Activated CD8-positive, alpha-beta memory T cell treated with anti-CD3 and anti-CD28 coated beads, Interleukin-2, amount 50 U/mL, for 24 hours (primary cell): Measurements from ENCODE around the gene CLDN12.
A peak's percentile ranks its signal among the peaks of the same experiment; 100 is the strongest.

Experiments used
- DNase-seq: peaks from one replicate; pipeline ENCODE4 v3.0.0-alpha.2; 2020; ENCODE audit errors: extremely low read depth

CLDN12 gene

DNA sequence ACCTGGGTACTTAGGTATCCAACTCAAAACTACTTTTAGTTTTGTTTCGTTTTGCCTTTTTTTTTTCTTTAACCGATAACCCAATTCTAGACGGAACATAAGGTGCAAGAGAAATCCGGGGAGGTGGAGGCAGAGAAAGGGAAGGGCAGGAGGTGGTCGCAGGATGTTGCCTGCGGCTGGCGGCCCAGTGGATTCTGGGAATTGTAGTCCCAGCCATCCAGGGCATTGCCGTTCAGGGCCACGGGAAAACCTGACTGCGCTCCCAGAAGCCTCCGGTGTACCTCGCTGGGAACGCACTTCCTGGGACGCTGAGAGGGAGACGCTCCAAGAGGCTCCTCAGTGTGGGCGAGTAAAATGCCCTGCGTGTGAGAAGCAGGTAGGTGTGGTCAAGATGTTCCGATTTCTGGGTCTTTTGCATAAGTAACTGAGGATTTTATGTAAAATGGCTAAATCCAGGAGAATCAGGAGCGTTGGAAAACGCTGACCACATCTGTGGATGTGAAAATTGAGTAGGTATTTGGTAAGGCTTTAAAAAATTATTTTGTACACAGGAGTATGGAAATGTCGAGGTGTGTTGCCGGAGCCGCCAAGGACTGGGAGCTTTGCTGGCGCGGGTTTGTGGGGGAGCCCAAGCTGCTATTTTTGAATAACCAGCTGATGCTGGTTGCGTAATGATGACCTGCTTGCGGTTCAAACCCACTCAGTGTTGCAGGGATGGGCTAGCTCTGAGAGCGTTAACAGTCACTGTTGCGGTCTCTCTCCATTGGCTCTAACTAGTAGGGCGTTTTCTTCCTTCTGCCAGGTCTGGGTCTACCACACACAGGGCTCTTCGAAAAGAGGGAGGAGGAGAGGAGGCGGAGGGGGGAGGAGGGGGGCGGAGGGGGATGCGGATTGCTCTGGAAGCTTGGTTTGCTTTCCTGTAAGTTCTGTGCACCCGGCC, at the start of gene CLDN12:
Gene CLDN12 (plus strand): TSS at position 288 of the 940 bp plus-strand sequence. CDS start 9,216 bp downstream, outside the sequence.
- peak; percentile 51 for DNase-seq

DNA sequence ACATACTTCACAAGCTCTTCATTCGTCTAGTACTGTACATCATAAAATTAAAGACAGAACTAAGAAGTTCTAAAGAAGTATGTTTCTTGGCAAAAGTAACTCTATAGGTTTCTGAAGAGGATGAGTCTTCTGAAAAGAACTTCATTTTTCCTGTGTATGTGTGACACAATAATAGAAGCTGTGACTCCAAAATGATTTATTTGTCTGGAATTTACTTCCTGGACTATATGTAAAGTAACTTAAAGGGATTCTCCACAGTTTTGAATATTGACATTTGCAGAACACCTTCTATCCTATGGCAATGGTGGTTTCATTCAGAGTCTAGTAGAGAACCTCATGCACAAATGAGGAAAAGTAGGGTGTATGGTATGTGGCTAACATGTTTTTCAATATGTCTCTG, 19.8 kb upstream of the CLDN12 start:
- no peak for DNase-seq

DNA sequence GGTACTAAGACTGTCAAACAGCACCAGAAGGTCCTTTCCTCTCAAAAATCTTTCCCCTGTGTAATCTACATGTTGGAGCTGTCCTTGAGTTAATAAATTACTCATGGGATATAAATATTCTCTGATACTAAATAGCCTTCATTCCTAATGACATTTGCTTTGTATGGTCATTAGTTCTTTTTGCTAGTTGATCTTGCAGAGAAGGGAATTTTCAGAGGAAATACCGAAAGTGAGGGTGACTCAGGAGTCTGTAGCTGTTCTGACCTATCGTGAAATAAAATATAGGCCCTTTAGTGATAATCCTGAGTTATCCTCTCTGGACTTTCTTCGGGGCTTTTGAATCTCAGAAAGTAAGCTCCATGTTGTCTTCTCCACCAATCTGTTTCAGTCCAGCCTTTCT, 19.4 kb upstream of the CLDN12 start:
- no peak for DNase-seq

DNA sequence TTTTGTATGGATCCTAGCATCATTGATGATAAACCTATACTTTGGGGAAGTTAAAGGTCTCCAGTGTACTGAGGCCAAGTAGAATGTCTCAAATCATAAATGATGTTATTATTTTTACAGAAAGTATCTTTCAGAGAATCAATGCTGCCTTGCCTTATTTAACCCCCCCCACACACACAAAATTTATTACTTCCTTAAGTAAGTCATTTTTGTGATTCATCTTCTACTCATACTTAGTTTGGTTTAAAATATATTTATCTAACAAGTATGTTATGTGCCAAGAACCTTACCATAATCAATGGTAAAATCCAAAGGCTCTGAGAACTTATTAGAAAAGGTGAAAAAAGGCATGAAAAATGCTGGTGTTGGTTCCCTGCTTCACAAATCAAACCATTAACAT, 18.8 kb upstream of the CLDN12 start:
- DNase-seq, result no peak

DNA sequence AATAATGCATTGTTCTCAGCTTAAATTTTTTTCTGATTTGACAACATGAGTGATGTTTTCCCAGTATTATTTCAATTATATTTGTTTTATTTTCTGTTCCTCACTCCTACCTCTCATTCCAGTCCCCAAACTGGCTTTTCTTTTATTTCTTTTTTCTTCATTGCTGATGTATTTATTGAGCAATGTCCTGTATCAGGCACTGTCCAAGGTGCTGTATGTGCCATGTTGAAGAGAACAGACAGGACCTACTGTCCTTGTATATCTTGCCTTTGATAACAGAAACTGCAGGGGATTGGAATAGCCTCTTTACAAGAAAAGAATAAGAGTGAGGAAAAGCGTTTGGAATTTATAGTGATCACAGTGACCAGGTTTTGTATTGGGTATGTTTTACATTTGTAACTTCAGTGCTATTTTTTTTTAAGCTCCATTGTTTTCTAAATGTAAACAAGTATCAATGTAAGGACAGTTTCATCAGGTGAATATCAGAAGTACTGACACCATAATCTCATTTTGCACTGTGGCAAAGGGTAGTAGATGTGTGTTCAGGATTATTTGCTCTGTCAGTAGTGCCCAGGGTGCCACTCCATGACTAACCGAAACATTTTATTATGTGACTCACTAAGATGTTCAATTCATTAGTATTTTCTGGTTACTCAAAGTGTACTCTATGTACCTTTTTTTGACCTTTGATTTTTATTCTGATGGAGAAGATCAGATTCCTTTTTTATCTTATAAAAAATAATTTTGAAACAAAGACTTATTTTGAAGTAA, 15.6 kb upstream of the CLDN12 start:
- no peak for DNase-seq

DNA sequence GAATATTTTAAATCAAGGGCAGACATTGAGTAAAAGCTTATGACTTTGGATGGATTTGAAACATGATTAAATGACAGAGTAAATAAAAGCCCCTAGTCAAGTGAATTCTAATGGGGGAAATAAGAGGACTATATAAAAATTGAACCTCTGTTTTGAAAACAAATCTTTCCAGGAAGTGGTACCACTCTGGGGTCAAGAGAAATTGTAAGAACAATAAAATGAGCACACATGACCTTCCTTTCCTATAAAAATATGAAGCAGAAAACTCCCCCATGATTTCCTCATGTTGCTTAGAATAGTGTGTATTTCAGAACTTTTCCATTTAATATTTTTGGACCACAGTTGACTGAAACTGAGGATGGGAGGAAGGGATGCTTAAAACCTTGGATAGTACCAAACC, 12.3 kb upstream of the CLDN12 start:
- DNase-seq, result no peak

DNA sequence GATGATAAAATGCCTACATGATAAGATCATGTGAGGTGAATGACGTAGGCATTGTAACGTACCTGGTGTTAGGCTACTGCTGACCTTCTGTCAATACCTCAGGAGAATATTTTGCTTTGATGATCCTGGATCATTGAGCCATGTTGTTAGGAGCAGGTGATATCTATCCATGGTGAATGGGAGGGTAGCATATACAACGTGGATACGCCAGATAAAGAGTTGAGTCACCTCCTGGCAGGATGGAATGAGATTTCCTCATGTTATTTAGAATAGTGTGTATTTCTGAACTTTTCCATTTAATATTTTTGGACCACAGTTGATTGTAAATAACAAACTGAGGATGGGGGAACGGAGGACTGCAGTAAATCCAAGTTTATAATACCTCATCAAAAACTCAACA, 11.8 kb upstream of the CLDN12 start:
- no peak for DNase-seq

DNA sequence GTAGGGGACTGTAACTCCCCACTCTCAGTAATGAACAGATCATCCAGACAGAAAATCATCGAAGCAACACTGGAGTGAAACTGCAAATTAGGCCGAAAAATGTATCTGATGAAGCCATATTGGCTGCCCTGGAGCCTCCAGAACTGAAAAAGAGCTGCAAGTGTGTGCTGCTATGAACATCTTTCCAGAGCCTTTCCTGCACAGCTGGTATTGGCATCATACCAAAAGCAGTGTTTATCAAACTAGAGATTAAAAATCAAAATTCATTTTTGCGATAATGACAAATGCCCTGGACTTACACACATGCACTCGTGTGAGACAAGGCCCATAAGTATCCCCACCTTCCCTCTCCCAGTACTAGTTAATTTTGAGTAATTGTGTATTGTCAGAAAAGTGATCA, 6.8 kb upstream of the CLDN12 start:
- DNase-seq, result no peak

DNA sequence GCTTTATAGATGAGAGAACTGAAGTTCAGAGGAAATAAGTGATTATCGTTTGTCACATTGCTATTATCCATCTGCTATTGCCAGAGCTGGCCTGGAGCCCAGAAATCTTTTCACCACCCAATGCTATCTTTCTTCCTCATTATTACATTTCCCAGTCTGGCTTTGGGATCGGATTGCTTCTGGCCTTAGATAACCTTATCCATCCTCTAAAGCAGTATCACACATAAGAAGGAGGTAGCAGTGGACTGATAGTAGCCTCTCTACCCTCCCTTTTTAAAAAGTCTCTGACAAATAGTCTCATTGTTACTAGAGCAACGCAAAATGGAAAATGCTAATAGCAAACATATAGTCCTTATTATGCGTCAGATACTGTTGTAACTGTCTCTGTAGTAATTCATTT, 1.3 kb upstream of the CLDN12 start:
- DNase-seq, result no peak

DNA sequence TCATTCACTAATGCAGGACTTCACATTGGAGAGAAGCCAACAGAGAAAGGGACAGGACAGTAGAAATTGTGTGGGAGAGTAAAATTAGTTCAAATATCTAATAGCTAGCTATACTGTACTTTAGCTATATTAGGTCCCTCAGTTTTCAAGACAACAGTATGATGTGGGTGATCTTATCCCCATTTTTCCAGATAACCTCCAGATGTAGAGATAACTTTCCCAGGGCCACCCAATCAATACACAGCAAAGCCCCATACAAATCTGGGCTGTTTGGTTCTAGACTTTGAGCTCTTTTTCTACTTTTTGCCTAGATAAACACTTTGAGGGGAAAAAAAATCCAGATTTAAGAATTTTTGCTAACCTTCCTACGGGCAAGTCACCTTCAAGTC, 482 bp upstream of the CLDN12 start:
- no peak for DNase-seq

DNA sequence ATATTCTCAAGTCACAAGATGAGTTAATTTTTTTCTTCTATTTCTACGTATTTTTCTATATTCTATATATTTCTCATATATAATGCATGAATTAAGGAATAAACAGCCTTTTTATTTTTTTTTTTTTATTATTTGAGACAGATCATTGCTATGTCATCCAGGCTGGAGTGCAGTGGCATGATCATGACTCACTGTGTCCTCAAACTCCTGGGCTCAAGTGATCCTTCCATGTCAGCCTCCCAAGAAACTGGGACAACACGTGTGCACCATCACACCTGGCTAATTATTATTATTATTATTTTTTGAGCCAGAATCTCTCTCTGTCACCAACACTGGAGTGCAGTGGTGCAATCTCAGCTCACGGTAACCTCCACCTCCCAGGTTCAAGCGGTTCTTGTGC, 1.5 kb downstream of the CLDN12 start:
- DNase-seq, result no peak

DNA sequence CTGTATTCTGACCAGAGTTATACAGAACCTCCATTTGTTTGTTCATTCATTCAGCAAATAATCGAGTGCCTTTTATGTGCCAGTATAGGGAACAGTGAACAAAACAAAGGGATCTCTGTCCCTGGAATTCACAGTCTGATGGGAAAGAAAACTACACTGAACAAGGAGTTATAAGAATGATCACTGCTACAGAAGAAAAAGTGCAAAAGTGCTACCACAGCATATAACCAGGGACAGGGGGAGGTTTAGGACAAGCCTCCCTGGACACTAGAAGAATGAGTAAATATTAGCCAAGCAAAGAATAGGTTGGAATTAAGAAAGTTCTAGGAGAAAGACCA, 4.2 kb downstream of the CLDN12 start:
- DNase-seq, result no peak

DNA sequence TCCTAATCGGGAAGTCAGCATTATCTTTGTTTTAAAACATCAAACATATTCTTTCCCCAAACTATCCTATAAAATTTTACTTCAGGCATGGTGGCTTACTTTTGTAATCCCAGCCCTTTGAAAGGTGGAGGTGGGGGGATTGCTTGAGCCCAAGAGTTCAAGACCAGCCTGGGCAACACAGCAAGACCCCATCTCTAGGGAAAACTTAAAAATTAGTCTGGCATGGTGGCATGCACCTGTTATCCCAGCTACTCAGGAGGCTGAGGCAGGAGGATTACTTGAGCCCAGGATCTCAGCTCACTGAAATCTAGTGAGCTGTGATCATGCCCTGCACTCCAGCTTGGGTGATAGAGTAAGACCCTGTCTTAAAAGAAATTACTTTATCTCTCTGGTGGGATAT, 4.9 kb downstream of the CLDN12 start:
- no peak for DNase-seq

DNA sequence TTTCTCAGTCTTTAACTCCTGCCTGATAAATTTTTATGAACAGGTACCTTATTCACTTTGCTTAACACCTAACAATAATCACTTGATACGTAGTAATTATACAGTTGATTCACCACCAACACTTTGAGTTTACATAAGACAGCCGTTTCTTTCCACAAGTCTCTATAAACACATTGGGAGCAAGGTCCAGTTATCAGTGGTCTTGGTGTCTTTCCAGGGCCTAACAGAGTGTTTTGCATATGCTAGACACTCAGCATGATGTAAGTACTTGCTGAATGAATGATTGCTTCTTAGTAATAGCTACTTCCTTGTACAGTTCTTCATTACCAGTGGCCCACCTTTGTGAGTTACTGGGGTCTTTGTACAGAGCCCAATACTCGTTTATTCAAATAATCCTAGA, 6.4 kb downstream of the CLDN12 start:
- DNase-seq, result no peak

DNA sequence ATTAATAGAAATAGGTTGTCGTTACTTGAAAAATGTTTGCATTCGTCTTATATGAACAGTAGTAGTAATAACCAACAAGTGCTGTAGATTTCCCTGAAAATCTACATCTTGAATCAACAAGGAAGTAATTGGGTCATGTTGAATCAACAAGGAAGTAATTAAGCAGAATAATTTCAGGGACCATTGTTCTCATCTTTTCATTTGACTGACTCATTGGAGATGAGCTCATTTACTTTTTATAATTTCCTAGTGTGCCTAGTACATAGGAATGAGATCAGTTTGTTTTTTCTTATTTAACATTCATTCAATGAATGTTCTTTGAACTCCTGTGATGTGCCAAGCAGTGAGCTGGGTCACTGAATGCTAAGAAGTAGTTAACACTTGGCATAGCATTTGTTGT, 8.2 kb downstream of the CLDN12 start:
- no peak for DNase-seq

DNA sequence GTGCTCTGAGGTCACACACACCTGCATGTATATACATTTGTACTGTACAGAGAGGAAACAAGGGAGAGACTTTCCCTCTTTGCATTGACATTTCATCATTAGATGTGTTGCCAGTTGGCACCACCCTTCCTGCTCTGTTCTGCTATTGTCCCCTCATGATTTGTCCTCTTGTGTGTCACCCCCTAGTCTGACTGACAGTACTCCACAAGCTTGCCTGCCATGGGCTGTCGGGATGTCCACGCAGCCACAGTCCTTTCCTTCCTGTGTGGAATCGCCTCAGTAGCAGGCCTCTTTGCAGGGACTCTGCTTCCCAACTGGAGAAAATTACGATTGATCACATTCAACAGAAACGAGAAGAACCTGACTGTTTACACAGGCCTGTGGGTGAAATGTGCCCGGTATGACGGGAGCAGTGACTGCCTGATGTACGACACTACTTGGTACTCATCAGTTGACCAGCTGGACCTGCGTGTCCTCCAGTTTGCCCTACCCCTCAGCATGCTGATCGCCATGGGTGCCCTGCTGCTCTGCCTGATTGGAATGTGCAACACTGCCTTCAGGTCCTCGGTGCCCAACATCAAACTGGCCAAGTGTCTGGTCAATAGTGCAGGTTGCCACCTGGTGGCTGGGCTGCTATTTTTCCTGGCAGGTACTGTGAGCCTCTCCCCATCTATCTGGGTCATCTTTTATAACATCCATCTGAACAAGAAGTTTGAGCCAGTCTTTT, 9.4 kb downstream of the CLDN12 start:
- no peak for DNase-seq

DNA sequence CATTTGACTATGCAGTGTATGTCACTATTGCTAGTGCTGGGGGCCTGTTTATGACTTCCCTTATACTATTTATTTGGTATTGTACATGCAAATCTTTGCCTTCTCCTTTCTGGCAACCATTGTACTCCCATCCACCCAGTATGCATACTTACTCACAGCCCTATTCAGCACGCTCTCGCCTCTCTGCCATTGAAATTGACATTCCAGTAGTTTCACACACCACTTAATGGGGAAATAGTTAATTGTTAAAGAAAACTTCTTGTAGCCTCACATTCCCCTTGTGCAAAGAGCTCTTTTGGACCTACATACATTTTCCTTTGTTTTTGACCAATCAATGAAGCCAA, 9.9 kb downstream of the CLDN12 start:
- DNase-seq, result no peak

DNA sequence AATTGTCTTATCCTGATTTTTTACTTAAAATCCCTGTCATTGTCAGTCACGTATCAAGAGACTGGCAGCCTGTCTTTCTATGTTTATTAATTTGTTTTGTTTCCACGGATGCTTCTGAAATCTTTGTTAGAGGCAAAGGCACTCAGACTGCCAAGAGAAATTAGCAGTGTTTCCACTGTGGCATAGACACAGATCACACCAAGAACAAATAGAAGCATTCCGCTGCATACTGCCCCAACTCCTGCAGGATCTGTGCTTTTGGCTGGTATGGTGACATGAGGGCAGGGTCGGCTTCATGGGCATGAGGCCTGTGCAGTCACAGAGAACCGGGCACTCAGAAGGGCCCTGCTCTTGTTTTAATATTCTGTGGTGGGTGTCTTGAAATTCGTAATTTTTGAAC, 18.4 kb downstream of the CLDN12 start:
- no peak for DNase-seq

DNA sequence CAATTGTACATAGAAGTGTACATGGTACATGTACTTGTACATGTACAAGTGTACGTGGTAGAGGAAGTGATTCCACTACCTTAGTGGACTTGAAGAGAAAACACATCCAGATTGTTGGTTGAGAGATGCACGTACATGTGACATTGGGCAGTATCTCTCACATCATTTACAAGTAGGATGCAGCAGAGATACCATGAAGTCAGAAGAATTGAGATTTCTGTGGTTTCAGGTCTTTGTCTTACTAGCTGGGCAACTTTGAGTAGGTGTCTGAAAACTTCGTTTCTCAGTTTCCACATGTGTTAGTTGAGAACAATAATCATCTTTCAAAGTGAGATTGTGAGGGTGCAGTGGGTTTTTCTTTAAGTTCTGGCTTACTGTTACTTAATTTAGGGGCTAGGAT, 21.5 kb downstream of the CLDN12 start:
- DNase-seq, result no peak

DNA sequence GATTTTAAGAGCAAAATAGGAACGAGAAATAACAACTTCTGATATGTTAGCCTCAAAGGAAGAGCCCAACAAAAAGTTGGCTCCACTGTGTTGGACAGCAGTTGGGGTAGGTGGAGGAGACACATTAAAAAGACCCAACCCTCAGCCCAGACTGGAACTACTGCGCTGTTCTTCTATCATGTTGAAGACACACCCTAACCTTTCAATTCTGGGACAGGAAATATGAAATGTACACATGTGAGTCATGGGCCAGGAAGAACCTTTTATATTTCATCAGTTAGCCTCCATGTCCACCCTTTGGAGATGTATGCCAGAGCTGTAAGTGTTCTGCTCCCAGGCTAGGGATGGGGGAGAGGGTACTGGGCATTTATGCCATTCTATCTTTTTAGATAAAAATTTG, 22.1 kb downstream of the CLDN12 start:
- DNase-seq, result no peak

DNA sequence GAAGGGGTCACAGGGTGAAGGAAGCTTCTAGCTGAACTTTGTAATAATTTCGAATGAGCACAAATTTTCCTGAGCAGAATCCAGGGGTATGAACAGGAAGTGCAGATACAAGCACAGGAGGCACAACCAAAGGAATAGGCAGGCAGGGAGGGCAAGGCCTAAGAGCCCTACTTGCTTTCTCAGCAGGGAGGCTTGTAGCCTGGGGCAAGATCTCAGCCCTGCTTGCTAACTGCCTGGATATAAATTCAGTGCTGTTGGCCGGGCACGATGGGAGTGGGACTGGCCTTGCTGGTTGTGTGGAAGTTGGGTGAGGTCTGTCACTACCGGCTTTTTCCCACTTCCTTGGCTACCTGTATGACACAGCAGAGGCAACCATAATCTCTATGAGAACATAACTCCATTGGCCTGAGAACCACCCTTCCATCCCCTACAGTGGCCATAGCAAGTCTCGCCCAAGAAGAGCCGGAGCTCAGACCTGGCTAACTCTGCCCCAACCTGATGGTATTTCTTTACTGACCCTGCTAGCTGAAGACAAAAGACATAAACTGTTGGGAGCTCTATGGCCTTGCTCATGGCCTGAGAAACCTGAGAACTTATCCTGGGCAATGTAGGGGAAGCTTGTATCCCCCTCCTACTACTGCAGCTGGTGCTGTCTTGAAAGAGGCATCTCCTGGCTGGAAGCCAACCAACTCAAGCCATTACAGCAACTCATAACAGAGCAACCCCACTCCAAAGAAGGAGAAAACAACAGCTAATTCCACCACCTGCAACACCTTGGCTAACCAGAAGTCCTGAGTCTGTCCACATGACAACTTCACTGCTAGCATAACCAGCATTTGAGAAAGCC, 27.6 kb downstream of the CLDN12 start:
- no peak for DNase-seq

DNA sequence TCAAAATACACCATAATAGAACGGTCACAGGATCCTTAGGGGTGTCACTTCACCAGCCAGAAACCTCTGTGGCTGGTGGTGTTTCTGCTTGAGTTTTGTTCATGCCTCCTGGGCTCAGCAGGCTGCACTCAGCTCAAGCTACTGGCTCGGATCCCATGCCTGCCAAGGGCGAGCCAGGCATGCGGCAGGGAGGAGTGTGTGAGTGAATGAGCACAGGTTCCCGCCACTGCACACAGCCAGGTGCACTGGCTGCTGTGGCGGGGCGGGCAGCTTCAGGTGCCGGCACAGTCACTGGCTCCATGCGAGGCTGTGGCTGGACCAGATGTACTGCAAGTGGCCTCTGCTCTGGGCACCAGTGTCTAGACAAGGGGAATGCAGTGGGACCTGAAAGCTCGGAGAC, 29.5 kb downstream of the CLDN12 start:
- DNase-seq, result no peak
